GM19324 (cell line): Measurements from ENCODE around the gene HIVEP2.

Source experiments
- ATAC-seq: cut with Tn5 transposase; IDR thresholded peaks from one replicate; pipeline ENCODE4 v1.9.1; 2021; ENCODE audit warnings: mild to moderate bottlenecking, moderate library complexity; ENCODE audit not compliant: unreplicated experiment, low FRiP score

Gene HIVEP2

GRCh38 chr6:142752348-142752747, 192.6 kb downstream of the HIVEP2 start:
- no peak for ATAC-seq

- ATAC-seq: no peak
Measured at GRCh38 chr6:142751452-142751851, 193.5 kb downstream of the HIVEP2 start.

GRCh38 chr6:142750998-142751397, 194.0 kb downstream of the HIVEP2 start:
- no peak for ATAC-seq

- no peak for ATAC-seq
Measured at GRCh38 chr6:142749556-142749955, 195.4 kb downstream of the HIVEP2 start.

GRCh38 chr6:142746524-142746923, 198.5 kb downstream of the HIVEP2 start:
- ATAC-seq: peak; percentile 57

GRCh38 chr6:142744836-142745235, 200.1 kb downstream of the HIVEP2 start:
- no peak for ATAC-seq

GRCh38 chr6:142740449-142740848, 204.5 kb downstream of the HIVEP2 start:
- ATAC-seq: no peak

- ATAC-seq: no peak
Measured at GRCh38 chr6:142738731-142739130, 206.2 kb downstream of the HIVEP2 start.

- ATAC-seq: no peak
Measured at GRCh38 chr6:142738035-142738396, 207.0 kb downstream of the HIVEP2 start.

GRCh38 chr6:142737368-142738034, 207.5 kb downstream of the HIVEP2 start:
- no peak for ATAC-seq

- no peak for ATAC-seq
Measured at GRCh38 chr6:142735204-142735603, 209.8 kb downstream of the HIVEP2 start.

GRCh38 chr6:142732790-142733189, 212.2 kb downstream of the HIVEP2 start:
- ATAC-seq: no peak

- no peak for ATAC-seq
Measured at GRCh38 chr6:142731611-142732010, 213.4 kb downstream of the HIVEP2 start.

- no peak for ATAC-seq
Measured at GRCh38 chr6:142729618-142730017, 215.4 kb downstream of the HIVEP2 start.

- no peak for ATAC-seq
Measured at GRCh38 chr6:142728910-142729481, 216.0 kb downstream of the HIVEP2 start.

GRCh38 chr6:142728364-142728763, 216.6 kb downstream of the HIVEP2 start:
- ATAC-seq: no peak

GRCh38 chr6:142726616-142727015, 218.4 kb downstream of the HIVEP2 start:
- ATAC-seq: no peak

GRCh38 chr6:142725024-142725770, 219.8 kb downstream of the HIVEP2 start:
- no peak for ATAC-seq

- no peak for ATAC-seq
Measured at GRCh38 chr6:142722841-142723240, 222.1 kb downstream of the HIVEP2 start.

- no peak for ATAC-seq
Measured at GRCh38 chr6:142722012-142722411, 223.0 kb downstream of the HIVEP2 start.

- ATAC-seq: no peak
Measured at GRCh38 chr6:142721215-142721920, 223.6 kb downstream of the HIVEP2 start.
